Stimulated activated CD4-positive, alpha-beta T cell treated with anti-CD3 and anti-CD28 coated beads, Interleukin-4, amount 100 ng/mL, for 4 hours (primary cell): ENCODE results near the gene LGALS16.
"Not testable (repeated sequence)": the region's sequence is repeated elsewhere in the genome, so short reads cannot be mapped to it uniquely, and the experiment has no call there.

Experiments used
- DNase-seq, 2 experiments: peaks; one replicate each; pipeline ENCODE4 v3.0.0-alpha.2; 2020

The LGALS16 gene

DNA sequence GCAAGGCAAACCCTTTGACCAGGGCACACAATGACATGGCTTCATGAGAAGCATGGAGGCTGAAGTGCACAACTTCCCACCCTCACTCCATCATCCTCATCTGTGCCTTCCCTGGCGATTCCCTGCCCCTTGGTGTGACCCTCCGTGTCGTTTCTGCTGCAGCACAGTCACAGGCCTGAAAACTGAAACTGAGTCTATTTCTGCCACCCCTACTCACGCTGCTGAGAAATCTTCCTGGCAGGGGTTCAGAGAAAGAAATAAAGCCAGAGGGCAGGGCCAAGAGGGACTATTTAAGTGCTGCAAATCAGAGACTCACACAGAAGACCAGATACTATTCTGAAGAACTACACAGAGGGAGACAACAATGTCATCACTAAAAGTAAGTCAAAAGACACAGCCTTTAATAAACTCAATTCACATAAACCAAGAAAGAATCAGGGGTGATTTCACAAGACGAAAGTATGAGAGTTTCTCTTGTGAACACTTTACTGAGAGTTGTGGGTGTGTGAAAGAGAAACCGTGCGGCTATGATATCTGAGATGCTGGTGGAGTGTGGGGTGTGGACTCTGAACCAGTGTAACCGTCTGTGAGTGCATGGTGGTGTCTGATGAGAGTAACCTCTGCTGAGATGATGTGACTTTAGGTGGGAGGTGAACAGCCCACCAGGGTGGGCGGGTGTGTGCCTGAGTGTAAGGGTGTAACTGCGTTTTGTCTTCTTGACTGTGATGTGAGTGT, 23.5 kb downstream of the LGALS16 start:
- DNase-seq = peak; percentile 43 to 54

DNA sequence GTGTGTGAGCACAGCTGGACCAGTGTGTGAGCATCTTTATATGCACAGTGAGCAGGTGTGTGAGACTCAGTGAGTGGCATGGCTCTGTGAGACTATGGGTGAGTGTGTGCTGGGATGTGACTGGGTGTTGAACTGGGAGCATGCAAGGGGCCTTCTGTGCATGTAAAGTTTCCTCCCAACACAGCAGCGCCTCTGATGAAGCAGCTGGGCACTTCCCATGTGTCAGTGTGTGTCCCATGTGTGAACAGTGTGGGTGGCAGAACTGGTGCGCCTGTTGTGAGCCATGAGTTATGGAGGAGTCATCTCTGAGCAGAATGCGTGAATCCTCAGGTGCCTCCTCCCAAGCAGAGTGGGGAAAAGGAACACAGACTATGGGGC, 24.1 kb downstream of the LGALS16 start:
- peak; percentile 39 to 58 for DNase-seq

DNA sequence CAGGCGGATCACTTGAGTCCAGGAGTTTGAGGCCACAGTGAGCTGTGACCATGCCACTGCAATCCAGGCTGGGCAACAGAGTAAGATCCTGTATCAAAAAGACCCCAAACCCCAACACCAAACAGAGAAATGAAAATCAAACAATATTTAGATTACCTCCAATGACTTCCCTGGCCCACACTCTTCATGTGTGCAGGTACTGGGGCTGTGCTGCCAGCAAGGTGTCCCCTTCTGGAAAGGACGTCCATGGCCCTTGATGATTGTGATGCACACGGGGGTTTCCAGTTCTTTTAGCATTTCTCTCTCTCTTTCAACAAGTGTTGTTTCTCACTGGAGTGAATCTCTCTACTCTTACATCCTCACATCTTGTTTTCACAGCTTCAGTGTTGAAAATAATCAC, 24.9 kb downstream of the LGALS16 start:
- DNase-seq = no peak

DNA sequence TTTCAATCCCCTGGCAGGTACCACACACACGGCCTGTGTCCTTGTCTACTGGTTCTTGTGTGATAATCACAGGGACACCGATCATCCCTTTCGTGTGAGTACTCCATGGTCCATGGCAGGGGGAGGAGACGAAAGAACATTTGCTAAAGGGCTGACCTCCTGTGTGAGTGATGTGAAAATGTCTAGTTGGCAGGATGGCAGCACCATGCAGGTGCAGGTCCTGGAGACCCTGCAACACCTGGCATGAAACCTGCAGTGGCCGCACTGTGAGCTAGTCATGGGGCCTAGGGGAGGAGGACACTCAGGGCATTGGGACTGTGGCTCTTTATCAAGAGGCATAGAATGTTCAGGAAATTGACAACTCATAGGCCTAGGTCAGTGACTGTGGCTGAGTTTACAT, 25.7 kb downstream of the LGALS16 start:
- no peak for DNase-seq

DNA sequence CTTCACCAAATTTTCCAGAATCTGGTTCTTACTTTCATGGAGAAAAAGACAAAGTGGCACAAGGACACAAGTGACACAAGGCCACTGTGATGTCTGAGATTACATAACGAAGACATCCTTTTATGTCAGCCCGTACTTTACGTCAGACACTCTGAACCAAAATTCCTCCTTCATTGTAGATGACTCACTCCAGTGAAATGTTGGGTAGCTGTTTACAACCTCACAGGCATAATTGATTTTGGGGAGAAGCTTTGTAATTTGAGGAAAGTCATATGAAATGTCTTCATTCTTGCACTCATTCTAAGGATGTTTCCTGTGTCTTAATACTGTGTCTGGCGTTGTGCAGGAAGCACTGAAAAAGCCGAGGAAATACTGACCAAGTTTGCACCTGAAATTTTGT, 28.6 kb downstream of the LGALS16 start:
- no peak for DNase-seq

DNA sequence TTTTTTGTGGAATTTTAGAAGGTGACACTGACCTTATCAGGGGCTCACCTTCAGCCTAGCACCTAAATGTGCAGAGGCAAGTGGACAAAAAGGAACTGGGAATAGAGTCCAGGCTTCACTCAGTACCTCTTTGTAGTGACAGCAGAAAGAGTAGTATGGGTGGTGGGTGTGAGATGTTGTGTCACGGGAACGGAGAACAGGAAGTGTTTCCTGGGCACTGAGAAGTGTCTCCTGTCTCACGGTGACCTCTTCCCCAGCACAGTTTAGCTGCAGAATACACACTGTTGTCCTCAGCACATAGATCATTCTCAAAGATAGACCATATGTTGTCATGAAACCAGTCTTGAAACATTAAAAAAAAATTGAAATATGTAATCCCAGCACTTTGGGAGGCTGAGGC, 31.0 kb downstream of the LGALS16 start:
- DNase-seq = no peak

DNA sequence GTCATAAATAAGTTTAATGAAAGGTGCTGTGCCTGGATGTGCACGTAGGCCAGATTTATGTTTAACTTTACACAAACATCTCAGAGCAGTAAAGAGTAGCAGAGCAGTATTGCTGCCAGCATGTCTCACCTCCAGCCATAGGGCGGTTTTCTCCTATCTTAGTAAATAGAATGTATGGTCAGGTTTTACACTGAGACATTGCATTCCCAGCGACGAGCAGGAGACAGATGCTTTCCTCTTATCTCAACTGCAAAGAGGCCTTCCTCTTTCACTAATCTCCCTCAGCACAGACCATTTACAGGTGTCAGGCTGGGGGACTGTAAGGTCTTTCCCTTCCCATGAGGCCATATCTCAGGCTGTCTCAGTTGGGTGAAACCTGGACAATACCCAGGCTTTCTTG, 32.9 kb downstream of the LGALS16 start:
- DNase-seq = not testable (repeated sequence)

DNA sequence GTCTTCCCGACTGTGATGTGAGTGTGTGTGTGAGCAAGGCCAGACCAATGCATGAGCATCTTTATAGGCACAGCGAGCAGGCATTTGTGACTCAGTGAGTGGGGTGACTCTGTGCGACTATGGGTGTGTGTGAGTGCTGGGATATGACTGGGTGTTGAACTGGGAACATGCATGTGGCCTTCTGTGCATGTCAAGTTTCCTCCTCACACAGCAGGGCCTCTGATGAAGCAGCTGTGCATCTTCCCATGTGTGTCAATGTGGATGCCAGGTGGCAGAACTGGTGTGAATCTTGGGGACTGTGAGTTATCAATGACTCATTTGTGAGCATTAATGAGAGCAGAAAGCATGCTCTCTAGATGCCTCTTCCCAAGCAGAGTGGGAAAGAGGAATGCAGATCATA, 36.5 kb downstream of the LGALS16 start:
- DNase-seq = no peak

DNA sequence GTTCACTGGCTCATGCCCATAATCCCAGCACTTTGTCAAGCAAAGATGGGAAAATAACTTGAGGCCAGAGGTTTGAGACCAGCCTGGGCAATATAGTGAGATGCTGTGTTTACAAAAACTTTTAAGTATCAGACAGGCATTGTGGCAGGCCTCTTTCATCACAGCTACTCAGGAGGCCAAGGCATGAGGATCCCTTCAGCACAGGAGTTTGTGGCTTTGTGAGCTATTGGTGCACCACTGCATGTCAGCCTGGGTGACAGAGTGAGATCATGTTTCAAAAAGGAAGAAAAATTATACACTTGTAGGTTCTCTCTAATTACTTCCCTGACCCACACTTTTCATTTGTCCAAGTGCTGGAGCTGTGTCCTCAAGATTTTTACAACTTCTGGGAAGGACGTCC, 37.1 kb downstream of the LGALS16 start:
- no peak for DNase-seq

DNA sequence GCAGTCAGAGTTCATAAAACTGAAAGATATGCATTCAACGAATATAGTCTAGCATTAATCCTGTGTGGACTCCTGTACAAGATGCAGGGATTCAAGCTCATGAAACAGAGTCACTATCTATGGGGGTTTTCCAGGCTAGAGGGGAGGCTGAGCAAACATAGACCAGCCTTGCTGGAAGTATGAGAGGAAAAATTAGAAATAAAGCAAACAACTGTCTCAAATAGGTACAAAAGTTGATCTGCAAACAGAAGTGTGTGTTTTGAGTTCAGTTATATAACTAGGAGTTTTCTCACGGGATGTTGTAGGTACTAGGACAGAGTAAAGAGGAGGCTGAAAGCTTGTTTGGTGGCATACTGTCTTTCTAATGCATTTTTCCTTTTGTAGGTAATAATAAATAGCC, 40.0 kb downstream of the LGALS16 start:
- no peak for DNase-seq

DNA sequence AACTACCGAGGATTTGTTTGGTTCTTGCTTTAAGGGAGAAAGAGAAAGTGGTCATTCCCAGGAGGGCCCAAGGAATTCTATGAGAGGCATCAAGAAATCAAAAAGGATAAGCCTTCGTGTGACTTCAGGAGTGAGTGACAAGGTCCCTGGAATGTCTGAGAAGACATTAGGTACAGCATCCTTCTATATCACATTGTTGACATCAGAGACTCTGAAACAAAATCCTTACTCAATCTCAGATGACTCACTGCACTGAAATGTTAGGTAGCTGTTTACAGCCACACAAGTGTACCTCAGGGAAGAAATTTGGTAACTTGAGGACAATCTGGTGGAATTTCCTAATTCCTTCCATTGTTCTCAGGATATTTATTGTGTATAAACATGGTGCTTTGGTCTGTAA, 40.7 kb downstream of the LGALS16 start:
- DNase-seq = no peak

DNA sequence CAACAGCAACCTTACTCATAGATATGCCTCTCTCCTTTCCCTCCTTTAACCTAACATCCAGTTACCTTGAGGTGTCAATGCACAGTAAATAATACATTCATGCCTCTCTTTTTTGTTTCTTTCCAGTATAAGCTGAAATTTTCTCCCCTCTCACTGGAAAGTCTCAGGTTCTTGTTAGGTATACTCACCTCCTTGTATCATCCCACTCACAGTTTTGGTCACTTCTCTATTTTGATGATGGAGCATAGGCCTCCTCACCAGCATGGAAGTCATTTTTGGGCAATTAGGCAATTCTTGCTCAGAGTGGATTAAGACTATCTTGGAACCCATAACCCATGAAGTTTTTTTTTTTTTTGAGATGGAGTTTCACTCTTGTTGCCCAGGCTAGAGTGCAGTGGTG, 42.8 kb downstream of the LGALS16 start:
- DNase-seq = no peak

DNA sequence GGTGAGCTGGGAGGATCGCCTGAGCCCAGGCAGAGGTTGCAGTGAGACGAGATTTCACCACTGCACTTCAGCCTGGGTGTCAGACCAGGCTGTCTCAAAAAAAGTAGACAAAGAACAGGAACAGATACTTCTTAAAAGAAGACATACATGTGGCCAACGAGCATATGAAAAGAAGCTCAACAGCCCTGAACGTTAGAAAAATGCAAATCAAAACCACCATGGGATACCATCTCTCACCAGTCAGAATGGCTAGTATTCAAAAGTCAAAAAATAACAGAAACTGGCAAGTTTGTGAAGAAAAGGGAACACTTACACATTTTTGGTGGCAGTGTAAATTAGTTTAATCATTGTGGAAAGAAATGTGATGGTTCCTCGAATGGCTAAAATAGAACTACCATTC, 45.6 kb downstream of the LGALS16 start:
- no peak for DNase-seq

DNA sequence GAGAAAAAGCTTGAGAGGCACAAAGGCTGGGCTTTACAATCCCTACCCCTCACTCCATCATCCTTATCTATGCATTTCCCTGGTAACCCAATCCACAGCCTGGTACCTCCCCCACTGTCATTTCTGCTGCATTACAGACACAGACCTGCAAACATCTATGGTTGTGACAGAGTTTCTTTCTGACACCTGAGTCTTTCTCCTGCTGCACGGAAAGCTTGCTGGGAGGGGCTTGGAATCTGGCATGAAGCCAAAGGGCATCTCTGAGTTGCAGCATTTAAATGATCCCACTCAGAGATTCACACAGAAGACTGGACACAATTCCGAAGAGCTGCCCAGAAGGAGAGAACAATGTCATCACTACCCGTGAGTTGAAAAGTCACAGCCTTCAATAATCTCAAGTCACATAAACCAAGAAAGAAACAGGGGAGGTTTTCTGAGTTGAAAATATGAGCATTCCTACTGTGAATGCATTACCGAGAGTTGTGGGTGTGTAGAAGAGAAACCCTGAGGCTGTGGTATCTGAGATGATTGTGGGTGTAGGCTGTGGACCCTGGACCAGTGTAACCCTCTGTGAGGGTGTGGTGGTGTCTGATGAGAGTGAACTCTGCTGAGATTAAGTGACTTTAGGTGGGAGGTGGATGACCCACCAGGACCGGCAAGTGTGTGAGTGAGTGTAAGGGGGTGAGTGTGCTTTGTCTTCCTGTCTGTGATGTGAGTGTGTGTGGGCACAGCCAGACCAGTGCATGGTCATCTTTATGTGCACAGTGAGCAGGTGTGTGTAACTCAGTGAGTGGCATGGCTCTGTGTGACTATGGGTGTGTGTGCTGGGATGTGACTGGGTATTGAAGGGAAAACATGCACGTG, 48.7 kb downstream of the LGALS16 start, which contains the start of gene LGALS14:
Gene LGALS14 (plus strand): TSS at position 301 of the 864 bp plus-strand sequence. CDS start 48 bp downstream, at position 349.
- no peak for DNase-seq

DNA sequence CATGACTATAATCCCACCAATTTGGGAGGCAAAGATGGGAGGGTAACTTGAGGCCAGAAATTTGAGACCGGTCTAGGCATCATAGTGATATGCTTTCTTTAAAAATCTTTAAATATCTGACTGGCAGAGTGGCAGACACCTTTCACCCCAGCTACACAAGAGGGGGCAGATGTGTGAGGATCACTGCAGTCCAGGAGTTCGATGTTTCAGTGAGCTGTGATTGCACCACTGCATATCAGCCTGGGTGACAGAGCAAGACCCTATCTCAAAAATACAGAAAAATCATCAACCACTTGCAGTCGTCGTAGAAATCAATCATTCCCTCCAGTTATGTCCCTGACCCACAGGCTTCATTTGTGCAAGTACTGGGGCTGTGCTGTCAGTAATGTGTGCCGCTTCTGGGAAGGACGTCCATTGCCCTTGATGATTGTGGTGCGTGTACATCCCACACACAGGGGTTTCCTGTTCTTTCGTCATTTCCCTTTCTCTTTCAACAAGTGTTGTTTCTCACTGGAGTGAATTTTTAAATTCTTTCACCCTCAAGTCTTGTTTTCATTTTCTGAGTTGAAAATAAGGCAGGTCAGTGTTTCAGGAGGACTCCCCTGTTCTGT, 50.0 kb downstream of the LGALS16 start:
- peak in 1 of 2 experiments; percentile 44 for DNase-seq

DNA sequence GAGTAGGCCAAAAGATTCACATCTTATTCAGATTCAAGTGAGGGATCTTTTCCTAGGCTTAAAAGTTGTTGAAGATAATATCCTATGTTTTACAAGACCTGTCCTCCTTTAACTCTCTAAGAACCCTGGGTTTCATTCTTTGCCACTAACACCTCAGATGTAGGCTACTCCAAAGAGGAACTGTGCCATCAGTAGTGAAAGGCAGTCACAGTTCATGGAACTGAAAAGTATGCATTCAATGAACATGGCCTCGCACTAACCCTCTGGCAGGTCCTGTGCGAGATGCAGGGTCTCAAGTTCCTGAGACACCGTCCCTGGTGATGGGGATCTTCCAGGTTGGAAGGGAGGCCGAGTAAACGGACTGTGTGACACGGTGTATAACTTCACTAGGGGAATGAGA, 52.9 kb downstream of the LGALS16 start:
- no peak for DNase-seq

DNA sequence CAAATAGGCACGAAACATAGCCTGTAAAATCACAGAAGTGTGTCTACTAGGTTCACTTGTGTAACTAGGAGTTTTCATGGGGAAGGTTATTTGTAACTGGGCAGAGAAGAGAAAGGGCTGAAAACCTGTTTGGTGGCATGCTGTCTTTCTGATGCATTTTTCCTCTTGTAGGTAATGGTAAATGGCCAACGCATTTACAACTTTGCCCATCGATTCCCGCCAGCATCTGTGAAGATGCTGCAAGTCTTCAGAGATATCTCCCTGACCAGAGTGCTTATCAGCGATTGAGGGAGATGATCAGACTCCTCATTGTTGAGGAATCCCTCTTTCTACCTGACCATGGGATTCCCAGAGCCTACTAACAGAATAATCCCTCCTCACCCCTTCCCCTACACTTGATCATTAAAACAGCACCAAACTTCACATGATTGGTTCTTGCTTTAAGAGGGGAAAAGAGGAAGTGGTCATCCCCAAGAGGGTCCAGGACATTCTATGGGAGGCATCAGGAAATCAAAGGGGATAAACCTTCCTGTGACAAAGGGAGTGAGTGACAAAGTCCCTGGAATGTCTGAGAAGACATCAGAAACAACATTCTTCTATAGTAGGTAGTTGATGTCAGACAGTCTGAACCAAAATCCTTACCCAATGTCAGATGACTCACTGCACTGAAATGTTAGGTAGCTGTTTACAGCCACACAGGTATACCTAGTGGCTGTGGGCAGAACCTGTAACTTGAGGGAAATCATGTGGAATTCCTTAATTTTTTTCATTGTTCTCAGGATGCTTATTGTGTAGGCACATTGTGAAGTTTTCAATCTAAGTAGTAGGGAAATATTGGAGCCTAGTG, 53.5 kb downstream of the LGALS16 start:
- DNase-seq = no peak
